ENCODE results near the gene PDE6A. TPM values are rescaled to one million over a fixed set of nuclear protein-coding genes. Genes with fewer than 3 reads are reported as not detected.
"Not testable (repeated sequence)": the region's sequence is repeated elsewhere in the genome, so short reads cannot be mapped to it uniquely, and the experiment has no call there.

The PDE6A gene
- total RNA-seq, 1 donor from 2014 or later, result not detected

DNA sequence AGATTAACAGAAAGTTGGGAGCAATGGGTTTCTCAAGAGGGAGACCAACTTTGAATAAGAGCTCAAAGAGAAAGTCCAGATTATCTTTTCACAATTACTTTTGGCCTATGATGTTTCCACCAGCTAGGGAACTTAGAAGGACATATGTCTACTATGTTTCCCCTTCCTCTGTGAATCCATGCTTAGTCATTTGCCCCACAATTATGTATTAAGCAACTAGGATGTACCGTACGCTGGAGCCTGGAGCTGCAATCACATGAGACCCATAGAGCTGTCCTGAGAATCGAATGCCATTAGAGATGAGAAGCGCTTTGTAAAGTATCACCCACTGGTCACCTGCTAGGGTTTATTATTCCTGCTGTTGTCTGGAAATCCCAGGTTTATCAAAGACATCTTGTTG, 78.8 kb downstream of the PDE6A start:
- DNase-seq (ENCODE audit: low spot score), result no peak

DNA sequence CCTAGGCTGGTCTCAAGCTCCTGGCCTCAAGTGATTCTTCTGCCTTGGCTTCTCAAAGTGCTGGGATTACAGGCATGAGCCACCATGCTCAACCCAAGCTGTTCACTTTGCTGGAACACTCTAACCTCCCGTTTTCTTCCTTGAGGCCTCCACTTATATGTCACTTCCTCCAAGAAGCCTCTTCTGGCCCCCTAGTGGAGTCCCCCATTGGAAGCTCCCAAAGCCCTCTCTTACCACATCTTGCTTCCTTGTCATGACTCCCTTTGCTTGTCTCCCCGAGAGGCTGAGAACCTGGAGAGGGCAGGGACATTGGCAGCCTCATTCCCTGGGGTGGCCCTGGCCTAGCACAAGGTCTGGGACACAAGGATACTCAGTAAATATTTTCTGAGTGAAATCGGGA, 80.8 kb downstream of the PDE6A start:
- DNase-seq (ENCODE audit: low spot score), result peak; percentile 41

DNA sequence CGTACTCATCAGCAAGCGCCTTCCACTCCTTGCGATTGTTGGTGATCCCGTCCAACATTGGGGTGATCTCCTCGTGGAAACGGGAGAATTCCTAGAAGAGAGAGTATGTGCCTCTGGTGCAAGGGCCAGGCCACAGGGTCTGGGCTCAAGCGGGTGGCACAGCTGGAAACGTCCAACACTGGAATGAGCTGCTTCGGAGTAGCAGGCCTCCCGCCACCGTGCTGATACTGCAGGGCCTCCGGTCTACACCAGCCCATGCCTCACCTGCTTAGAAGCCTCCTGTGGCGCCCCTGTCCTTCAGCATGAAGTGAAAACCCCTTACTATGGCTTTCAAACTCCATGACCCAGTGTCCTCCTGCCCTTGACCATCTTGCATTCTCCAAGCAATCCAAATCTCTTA, 81.4 kb downstream of the PDE6A start:
- DNase-seq (ENCODE audit: low spot score), result peak; percentile 55

GRCh38 chr5:149860801-149861322, 83.7 kb downstream of the PDE6A start:
- DNase-seq (ENCODE audit: low spot score), result peak; percentile 51

DNA sequence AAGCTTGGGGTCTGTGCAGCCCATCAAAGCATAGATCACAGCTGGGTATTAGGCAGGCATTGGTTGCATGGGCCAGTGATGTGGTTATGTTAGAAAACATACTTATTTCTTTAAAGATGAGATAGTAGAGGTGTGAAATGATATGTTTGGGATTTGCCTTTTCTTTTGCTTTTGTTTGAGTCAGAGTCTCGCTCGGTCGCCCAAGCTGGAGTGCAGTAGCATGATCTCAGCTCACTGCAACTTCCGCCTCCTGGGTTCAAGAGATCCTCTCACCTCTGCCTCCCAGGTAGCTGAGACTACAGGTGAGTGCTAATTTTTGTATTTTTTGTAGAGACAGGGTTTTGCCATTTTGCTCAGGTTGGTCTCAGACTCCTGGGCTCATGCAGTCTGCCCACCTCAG, 84.8 kb downstream of the PDE6A start:
- DNase-seq (ENCODE audit: low spot score), result peak; percentile 24

- DNase-seq (ENCODE audit: low spot score), result not testable (repeated sequence)
These were observed 86.1 kb downstream of the PDE6A start for GRCh38 chr5:149858481-149858880.

DNA sequence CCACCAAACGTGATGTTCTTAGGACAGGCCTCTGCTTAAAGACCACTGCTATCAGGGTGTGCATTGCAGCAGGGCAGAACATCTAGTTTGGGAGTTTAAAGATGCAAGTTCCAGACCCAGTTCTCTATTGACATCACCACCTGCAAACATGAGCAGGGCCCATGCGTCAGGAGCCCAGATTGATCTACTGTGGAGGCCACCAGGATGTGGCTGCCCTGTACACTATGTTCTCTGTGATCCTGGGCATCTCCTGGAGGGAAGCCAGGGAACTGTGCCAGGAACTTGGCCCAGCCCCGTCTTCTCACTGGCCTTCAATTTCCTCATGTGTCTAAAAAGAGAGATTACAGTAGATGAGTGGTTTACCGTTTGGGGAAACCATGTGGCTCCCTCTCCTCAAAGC, 87.1 kb downstream of the PDE6A start:
- no peak for DNase-seq (ENCODE audit: low spot score)

DNA sequence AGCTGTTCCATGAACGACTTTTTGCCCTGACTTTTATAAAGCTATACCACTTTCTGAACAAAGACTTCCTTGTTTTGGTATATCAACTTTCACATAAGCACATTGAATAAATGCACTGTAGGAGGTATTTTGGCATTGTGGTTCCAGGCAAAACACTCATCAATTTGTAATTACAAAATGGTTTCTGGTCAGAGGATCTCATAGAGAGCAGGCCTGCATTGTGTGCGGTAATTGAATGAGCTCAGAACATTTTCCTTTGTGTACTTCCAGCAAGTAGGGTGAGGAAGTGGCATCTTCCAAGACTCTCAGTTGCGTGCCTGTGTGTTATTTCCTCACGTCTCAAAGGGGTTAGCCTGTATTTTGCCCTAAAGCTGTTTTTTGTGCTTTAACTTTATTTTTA, 89.2 kb downstream of the PDE6A start:
- no peak for DNase-seq (ENCODE audit: low spot score)

- no peak for DNase-seq (ENCODE audit: low spot score)
These were observed 89.7 kb downstream of the PDE6A start for GRCh38 chr5:149854866-149855265.

DNA sequence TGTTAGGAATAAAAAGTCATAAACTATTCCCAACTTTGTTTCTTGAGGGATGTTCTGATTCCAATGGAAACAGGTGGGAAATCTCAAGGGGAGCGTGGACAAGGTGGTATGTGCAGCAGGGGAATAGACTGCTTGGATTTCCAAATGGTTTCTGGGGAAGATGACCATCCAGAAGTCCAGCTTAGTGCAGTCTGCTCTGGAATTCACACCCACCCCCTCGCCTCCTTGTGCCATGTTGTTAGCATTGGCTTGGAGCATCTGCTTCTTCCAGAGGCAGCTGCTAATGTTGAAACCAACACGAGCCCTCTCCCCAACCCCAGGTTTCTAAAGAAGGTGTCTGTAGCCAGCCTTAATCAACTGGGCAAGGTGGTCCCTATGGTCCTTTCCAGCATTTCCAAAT, 90.9 kb downstream of the PDE6A start:
- no peak for DNase-seq (ENCODE audit: low spot score)

GRCh38 chr5:149853331-149853648, 91.3 kb downstream of the PDE6A start:
- no peak for DNase-seq (ENCODE audit: low spot score)

DNA sequence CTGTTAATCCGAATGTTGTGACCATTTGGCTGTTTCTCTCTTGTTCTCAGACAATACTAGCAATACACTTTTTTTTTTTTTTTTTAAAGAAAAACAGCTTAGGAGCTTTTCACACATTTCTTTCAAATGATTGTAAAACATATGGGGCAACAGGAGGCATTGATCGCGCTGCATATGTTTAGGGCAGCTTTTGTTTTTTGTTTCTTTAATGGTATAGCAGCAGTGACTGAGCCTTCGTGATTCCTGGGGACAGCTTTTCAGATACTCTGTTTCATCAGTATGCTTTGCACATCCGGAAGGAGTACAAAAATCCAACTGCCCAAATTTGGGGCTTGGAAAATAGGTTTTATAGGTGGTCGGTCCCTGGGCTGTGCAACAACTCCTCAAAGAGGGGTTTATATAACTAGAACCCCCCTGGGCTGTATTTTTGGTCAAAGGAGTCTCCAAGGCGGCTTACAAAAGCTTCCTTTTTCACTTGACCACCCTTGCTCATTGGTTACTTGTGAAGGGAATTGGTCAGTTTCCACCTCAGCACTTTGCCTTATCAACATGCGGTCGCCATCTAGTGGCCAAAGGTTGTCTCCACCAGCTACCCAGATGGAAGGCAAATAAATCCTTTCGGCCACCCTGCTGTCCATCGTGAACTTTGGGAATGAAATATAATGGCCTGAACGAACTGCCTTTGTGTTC, 91.8 kb downstream of the PDE6A start:
- no peak for DNase-seq (ENCODE audit: low spot score)

DNA sequence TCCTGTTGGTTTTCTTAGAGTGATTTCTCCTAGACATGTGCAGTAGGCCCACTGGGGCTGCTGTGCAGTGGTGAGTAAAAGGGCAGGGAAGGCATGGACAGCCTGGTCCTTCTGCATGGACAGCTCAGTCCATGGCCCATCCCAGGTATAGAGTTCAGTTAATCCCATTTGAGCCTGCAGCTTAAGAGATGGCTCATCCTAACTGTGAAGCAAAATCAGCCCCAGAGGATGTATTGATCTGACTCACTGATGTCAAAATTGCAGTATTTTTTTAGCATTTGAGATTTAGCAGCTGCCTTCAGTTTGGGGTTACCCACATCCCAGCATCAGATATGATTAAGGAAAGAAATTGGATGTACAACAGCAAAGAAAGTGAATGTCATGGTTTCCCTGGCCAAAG, 93.4 kb downstream of the PDE6A start:
- DNase-seq (ENCODE audit: low spot score), result no peak

GRCh38 chr5:149849966-149850910, 94.4 kb downstream of the PDE6A start:
- DNase-seq (ENCODE audit: low spot score), result no peak

DNA sequence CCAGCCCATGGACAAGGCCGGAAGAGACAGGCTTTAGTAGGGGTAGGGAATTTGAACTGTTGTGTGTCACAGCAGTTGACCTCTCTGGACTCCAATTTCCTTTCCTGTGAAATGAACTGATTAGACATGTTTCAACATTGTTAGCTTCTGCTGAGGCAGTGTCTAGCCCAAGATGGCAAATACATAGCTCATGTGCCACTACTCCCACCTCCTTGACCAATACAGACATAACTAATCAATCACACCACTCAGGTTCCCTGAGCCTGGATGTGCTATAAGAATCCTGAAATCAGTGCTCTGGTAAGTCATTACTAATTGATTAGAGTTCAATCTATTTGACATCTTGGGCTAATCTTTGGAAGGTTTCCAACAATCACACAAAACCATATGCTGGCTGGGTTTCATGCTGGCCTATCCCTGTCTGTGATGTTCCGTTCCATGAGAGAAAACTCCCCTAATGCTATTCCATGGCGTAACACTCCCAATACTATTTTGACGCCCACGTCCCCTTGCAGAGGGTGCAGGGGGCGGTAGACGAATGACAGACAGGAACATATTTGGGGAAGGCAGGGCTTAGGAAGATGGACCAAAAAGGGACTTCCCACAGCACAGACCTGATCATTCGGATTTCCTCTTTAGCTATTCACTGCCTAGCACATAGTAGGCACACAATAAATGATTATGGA, 95.2 kb downstream of the PDE6A start:
- DNase-seq (ENCODE audit: low spot score), result no peak

DNA sequence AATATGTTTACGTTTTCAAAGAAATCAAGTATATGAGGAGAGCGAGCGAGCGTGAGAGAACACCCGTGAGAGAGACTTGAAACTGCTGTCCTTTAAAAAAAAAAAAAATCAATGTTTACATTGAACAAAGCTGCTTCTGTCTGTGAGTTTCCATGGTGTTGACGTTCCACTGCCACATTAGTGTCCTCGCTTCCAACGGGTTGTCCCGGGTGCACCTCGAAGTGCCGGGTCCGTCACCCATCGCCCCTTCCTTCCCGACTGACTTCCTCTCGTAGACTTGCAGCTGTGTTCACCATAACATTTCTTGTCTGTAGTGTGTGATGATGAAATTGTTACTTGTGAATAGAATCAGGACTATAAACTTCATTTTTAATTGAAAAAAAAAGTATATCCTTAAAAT, 97.0 kb downstream of the PDE6A start:
- DNase-seq (ENCODE audit: low spot score), result no peak

GRCh38 chr5:149846021-149846420, 98.6 kb downstream of the PDE6A start:
- DNase-seq (ENCODE audit: low spot score), result no peak

DNA sequence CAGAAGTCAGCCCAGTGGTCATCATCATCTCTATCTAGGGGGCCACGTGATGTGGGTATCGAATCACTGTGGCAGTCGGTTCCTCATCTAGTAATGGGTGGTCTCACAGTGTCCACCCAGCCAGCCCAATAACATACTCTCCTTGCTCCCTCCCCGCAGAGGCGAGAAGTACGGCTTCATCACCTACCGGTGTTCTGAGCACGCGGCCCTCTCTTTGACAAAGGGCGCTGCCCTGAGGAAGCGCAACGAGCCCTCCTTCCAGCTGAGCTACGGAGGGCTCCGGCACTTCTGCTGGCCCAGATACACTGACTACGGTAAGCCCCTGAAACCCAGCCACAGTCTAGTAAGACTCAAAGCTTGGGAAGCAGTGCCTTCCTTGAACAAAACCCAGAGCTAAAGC, 99.0 kb downstream of the PDE6A start:
- no peak for DNase-seq (ENCODE audit: low spot score)

DNA sequence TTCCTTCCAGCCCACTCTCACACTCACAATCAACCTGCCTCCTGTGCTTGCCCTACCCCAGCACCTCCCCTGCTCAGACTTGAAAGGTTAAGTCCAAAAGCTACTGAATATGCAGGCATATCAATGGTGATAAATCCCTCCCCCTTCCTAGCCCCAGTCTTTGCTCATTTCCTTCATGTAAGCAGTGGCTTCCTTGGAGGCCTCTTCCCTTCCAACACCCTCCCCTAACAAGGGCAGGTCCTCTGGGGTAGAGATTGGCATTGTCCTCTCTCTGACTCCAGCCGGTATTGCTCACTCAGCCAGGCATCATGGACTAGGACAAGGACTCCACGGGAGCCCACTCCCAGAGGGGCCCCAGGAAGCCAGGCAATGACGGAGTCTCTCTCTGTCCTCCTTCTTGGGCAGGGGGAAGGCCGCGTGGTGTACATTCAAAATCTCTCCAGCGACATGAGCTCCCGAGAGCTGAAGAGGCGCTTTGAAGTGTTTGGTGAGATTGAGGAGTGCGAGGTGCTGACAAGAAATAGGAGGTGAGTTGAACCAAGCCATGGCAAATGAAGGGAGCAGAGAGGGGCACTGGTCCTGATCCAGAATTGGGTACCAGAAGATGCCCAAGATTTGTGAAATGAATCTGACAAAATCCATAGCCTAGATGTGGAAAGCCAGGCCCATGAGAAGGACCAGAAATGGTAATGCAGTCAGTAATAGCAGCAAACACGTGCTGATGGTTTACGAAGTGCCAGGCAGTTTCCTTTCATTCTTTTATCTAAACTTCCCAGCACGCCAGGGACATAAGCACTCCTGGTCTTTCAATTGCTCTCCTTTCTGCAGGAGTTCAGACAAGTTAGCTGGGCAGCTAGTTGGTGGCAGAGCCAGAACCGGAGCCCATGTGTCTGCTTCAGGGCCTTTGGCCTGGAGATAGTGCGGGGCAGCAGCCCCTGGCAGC, 102.5 kb downstream of the PDE6A start:
- no peak for DNase-seq (ENCODE audit: low spot score)

- DNase-seq (ENCODE audit: low spot score), result no peak
These were observed 104.3 kb downstream of the PDE6A start for GRCh38 chr5:149840226-149840825.
